WTC11 (cell line): Measurements from ENCODE around the gene GNA12. TPM values are rescaled to one million over a fixed set of nuclear protein-coding genes. Genes with fewer than 3 reads are reported as not detected.

ENCODE experiments used
- ATAC-seq: fragments of 200-7000 bp; cut with Tn5 transposase; 2 replicates; pipeline ENCODE4 v1.10.0; 2021; ENCODE audit warnings: mild to moderate bottlenecking, moderate library complexity
- CTCF ChIA-PET: fragments of 300-600 bp; sonication (Branson Sonifier 250); formaldehyde crosslinking; loops from one replicate; lab custom pipeline; 2021; ENCODE audit warnings: antibody characterized with exemption; lab: Charles Lee
- POLR2A ChIA-PET: fragments of 350-600 bp; sonication (Branson Sonifier 250); formaldehyde crosslinking; loops from one replicate; lab custom pipeline; 2021; ENCODE audit warnings: antibody characterized with exemption; lab: Charles Lee
- DNase-seq: peaks from one replicate; pipeline ENCODE4 v3.0.0; 2021; ENCODE audit warnings: low spot score
- H3K27ac Mint-ChIP-seq: 2 replicates; pipeline ENCODE4 v1.8.0; 2021; ENCODE audit warnings: mixed read lengths
- H3K27me3 Mint-ChIP-seq: 2 replicates; pipeline ENCODE4 v1.8.0; 2021; ENCODE audit warnings: low read depth, mild to moderate bottlenecking, moderate library complexity, mixed read lengths
- H3K36me3 Mint-ChIP-seq: 2 replicates; pipeline ENCODE4 v1.8.0; 2021; ENCODE audit warnings: mixed read lengths
- H3K4me1 Mint-ChIP-seq: 2 replicates; pipeline ENCODE4 v1.8.0; 2022; ENCODE audit warnings: mixed read lengths
- H3K4me3 Mint-ChIP-seq: 2 replicates; pipeline ENCODE4 v1.8.0; 2021; ENCODE audit warnings: mild to moderate bottlenecking, moderate library complexity, mixed read lengths
- H3K9me3 Mint-ChIP-seq: 2 replicates; pipeline ENCODE4 v1.8.0; 2021; ENCODE audit warnings: mixed read lengths
- GABPB1 ChIP-seq: sonication (generic); formaldehyde crosslinking; IDR thresholded peaks from 2 replicates; pipeline ENCODE4 v1.8.1; 2023; ENCODE audit warnings: mild to moderate bottlenecking, missing genetic modification reagents
- GTF2I ChIP-seq: fragments of 250-450 bp; sonication (Bioruptor Pico); conservative IDR thresholded peaks from 2 replicates; pipeline ENCODE4 v1.4.0; 2021; ENCODE audit warnings: mild to moderate bottlenecking
- JAZF1 ChIP-seq: fragments of 250-450 bp; sonication (Bioruptor Pico); IDR thresholded peaks from 2 replicates; pipeline ENCODE4 v1.9.0; 2021; ENCODE audit warnings: moderate library complexity, mild to moderate bottlenecking, inconsistent platforms
- MYBL2 ChIP-seq: sonication (generic); formaldehyde crosslinking; IDR thresholded peaks from 2 replicates; pipeline ENCODE4 v1.8.1; 2023; ENCODE audit warnings: mild to moderate bottlenecking, moderate library complexity, missing genetic modification reagents
- NR3C1 ChIP-seq: sonication (generic); formaldehyde crosslinking; conservative IDR thresholded peaks from 2 replicates; pipeline ENCODE4 v1.8.1; 2023; ENCODE audit warnings: low read depth, mild to moderate bottlenecking, missing genetic modification reagents
- TEAD1 ChIP-seq: sonication (generic); formaldehyde crosslinking; IDR thresholded peaks from 2 replicates; pipeline ENCODE4 v1.8.0; 2022; ENCODE audit warnings: mild to moderate bottlenecking, missing genetic modification reagents
- ZNF121 ChIP-seq: sonication (generic); formaldehyde crosslinking; IDR thresholded peaks from 2 replicates; pipeline ENCODE4 v1.8.0; 2023; ENCODE audit warnings: missing genetic modification reagents
- ZNF219 ChIP-seq: sonication (generic); formaldehyde crosslinking; IDR thresholded peaks from 2 replicates; pipeline ENCODE4 v1.8.0; 2023; ENCODE audit warnings: missing genetic modification reagents, mild to moderate bottlenecking, borderline replicate concordance
- ZNF423 ChIP-seq: fragments of 250-450 bp; sonication (Bioruptor Pico); IDR thresholded peaks from 2 replicates; pipeline ENCODE4 v2.1.2; 2022; ENCODE audit warnings: mild to moderate bottlenecking, moderate library complexity
- total RNA-seq: library from RNA; stranded (reverse); gene quantifications from 3 replicates; pipeline ENCODE4 v1.2.3, GENCODE V29; 2021
- TF ChIP-seq, protein P1 (sequence below): sonication (generic); formaldehyde crosslinking; IDR thresholded peaks from 2 replicates; pipeline ENCODE4 v1.8.0; 2023; ENCODE audit warnings: missing genetic modification reagents
- TF ChIP-seq, protein P2 (sequence below): sonication (generic); formaldehyde crosslinking; IDR thresholded peaks from 2 replicates; pipeline ENCODE4 v1.8.1; 2023; ENCODE audit warnings: mild to moderate bottlenecking, missing genetic modification reagents
- TF ChIP-seq, protein P3 (sequence below): sonication (generic); formaldehyde crosslinking; IDR thresholded peaks from 2 replicates; pipeline ENCODE4 v1.8.0; 2022; ENCODE audit warnings: mild to moderate bottlenecking, missing genetic modification reagents
- TF ChIP-seq, protein P4 (sequence below): sonication (generic); formaldehyde crosslinking; IDR thresholded peaks from 2 replicates; pipeline ENCODE4 v1.8.1; 2023; ENCODE audit warnings: mild to moderate bottlenecking, missing genetic modification reagents, borderline replicate concordance
- TF ChIP-seq, protein P5 (sequence below): sonication (generic); formaldehyde crosslinking; IDR thresholded peaks from 2 replicates; pipeline ENCODE4 v1.8.0; 2022; ENCODE audit warnings: mild to moderate bottlenecking, missing genetic modification reagents
- TF ChIP-seq, protein P6 (sequence below): fragments of 250-450 bp; sonication (Bioruptor Pico); IDR thresholded peaks from 2 replicates; pipeline ENCODE4 v2.1.2; 2022; ENCODE audit warnings: mild to moderate bottlenecking, moderate library complexity

Gene GNA12
- total RNA-seq, 1 experiment from 2014 or later: 99.6 TPM

DNA sequence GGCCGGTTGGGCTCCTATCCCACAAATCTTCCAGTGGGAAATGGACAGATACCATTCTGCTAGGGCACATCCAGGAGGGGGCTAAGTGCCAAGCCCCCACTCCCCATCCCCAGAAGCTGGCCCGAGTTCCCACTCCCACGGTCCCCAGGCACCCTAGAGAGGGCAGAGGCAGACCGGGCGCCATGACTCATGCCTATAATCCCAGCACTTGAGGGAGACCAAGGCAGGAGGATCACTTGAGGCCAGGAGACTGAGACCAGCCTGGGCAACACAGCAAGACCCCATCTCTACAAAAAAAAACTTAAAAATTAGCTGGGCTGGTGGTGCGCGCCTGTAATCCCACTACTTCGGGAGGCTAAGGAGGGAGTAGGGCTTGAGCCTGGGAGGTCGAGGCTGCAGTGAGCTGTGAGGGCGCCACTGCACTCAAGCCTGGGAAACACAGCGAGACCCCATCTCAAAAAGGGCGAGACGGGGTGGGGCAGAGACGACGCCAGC is 870 bp downstream of the GNA12 start (continued):
- TF ChIP-seq, protein P1, sequence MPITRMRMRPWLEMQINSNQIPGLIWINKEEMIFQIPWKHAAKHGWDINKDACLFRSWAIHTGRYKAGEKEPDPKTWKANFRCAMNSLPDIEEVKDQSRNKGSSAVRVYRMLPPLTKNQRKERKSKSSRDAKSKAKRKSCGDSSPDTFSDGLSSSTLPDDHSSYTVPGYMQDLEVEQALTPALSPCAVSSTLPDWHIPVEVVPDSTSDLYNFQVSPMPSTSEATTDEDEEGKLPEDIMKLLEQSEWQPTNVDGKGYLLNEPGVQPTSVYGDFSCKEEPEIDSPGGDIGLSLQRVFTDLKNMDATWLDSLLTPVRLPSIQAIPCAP (CRISPR knock-in tag): no peak
- TF ChIP-seq, protein P2, sequence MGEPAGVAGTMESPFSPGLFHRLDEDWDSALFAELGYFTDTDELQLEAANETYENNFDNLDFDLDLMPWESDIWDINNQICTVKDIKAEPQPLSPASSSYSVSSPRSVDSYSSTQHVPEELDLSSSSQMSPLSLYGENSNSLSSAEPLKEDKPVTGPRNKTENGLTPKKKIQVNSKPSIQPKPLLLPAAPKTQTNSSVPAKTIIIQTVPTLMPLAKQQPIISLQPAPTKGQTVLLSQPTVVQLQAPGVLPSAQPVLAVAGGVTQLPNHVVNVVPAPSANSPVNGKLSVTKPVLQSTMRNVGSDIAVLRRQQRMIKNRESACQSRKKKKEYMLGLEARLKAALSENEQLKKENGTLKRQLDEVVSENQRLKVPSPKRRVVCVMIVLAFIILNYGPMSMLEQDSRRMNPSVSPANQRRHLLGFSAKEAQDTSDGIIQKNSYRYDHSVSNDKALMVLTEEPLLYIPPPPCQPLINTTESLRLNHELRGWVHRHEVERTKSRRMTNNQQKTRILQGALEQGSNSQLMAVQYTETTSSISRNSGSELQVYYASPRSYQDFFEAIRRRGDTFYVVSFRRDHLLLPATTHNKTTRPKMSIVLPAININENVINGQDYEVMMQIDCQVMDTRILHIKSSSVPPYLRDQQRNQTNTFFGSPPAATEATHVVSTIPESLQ (CRISPR knock-in tag): no peak
- TF ChIP-seq ZNF219 (CRISPR knock-in tag): no peak
- no peak for TF ChIP-seq ZNF423 (CRISPR knock-in tag)
- TF ChIP-seq, protein P3, sequence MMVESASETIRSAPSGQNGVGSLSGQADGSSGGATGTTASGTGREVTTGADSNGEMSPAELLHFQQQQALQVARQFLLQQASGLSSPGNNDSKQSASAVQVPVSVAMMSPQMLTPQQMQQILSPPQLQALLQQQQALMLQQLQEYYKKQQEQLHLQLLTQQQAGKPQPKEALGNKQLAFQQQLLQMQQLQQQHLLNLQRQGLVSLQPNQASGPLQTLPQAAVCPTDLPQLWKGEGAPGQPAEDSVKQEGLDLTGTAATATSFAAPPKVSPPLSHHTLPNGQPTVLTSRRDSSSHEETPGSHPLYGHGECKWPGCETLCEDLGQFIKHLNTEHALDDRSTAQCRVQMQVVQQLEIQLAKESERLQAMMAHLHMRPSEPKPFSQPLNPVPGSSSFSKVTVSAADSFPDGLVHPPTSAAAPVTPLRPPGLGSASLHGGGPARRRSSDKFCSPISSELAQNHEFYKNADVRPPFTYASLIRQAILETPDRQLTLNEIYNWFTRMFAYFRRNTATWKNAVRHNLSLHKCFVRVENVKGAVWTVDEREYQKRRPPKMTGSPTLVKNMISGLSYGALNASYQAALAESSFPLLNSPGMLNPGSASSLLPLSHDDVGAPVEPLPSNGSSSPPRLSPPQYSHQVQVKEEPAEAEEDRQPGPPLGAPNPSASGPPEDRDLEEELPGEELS (CRISPR knock-in tag): no peak
- TF ChIP-seq, protein P4, sequence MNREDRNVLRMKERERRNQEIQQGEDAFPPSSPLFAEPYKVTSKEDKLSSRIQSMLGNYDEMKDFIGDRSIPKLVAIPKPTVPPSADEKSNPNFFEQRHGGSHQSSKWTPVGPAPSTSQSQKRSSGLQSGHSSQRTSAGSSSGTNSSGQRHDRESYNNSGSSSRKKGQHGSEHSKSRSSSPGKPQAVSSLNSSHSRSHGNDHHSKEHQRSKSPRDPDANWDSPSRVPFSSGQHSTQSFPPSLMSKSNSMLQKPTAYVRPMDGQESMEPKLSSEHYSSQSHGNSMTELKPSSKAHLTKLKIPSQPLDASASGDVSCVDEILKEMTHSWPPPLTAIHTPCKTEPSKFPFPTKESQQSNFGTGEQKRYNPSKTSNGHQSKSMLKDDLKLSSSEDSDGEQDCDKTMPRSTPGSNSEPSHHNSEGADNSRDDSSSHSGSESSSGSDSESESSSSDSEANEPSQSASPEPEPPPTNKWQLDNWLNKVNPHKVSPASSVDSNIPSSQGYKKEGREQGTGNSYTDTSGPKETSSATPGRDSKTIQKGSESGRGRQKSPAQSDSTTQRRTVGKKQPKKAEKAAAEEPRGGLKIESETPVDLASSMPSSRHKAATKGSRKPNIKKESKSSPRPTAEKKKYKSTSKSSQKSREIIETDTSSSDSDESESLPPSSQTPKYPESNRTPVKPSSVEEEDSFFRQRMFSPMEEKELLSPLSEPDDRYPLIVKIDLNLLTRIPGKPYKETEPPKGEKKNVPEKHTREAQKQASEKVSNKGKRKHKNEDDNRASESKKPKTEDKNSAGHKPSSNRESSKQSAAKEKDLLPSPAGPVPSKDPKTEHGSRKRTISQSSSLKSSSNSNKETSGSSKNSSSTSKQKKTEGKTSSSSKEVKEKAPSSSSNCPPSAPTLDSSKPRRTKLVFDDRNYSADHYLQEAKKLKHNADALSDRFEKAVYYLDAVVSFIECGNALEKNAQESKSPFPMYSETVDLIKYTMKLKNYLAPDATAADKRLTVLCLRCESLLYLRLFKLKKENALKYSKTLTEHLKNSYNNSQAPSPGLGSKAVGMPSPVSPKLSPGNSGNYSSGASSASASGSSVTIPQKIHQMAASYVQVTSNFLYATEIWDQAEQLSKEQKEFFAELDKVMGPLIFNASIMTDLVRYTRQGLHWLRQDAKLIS (CRISPR knock-in tag): no peak
- no peak for TF ChIP-seq JAZF1 (CRISPR knock-in tag)
- TF ChIP-seq, protein P5, sequence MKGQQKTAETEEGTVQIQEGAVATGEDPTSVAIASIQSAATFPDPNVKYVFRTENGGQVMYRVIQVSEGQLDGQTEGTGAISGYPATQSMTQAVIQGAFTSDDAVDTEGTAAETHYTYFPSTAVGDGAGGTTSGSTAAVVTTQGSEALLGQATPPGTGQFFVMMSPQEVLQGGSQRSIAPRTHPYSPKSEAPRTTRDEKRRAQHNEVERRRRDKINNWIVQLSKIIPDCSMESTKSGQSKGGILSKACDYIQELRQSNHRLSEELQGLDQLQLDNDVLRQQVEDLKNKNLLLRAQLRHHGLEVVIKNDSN (CRISPR knock-in tag): no peak
- TF ChIP-seq NR3C1: no peak

DNA sequence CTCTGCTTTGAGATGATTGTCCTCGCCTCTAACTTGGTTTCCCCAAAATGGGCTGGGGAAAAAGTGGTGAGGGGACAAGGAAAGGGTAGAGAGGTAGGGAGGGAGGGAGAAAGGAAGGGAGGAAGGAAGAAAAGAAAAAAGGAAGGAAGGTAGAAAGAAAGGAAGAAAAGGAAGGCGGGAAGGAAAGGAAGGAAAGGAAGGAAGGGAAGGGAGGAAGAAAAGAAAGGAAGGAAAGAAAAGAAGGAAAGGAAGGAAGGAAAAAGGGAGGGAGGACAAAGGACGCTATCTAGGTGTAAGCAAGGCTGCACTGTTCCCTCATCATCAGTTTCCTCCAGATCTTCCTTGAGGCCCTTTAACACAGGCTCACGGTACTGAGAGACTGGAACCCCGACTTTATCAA is 2.2 kb downstream of the GNA12 start:
- Mint-ChIP-seq H3K36me3 (peaks cover 44% of the 10 kb centered on the region), H3K4me1 (peaks cover 57% of the 10 kb centered on the region), H3K27me3 (no peaks in the 10 kb centered on the region), H3K27ac (peak overlapping the region; percentile 74), H3K4me3 (peak overlapping the region; percentile 82), H3K9me3 (no peaks in the 10 kb centered on the region)
- no peak for DNase-seq
- ChIA-PET CTCF (no interaction called here), POLR2A (interaction anchor here (0.6 kb wide), 1 partner anchor 34 kb away, joined by 3 read pairs; no protein-coding TSS in a partner anchor)
- no peak for ATAC-seq
- TF ChIP-seq GTF2I (CRISPR knock-in tag): no peak
- no peak for TF ChIP-seq TEAD1 (CRISPR knock-in tag)
- TF ChIP-seq GABPB1: no peak
- no peak for TF ChIP-seq MYBL2 (CRISPR knock-in tag)

DNA sequence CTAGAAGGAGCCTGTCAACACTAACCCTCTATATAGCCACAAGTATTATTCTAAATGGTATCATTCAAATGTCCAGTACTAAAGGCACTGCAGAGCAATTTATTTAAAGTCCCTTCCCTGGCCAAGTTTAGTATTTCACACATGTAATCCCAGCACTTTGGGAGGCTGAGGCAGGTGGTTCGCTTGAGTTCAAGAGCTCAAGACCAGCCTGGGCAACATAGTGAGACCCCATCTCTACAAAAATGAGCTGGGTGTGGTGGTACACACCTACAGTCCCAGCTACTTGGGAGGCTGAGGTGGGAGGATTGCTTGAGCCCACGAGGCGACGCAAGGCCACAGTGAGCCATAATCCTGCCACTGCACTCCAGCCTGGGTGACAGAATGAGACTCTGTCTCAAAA is 3.6 kb downstream of the GNA12 start:
- ChIA-PET CTCF (interaction anchor here (0.8 kb wide), 1 partner anchor 15 kb away, joined by 3 read pairs; no protein-coding TSS in a partner anchor), POLR2A (no interaction called here)
- DNase-seq (no peak), ATAC-seq (no peak)
- H3K27me3 Mint-ChIP-seq: no peaks in the 10 kb centered on the region
- H3K4me3 Mint-ChIP-seq: no peak overlapping the region
- TF ChIP-seq ZNF121 (CRISPR knock-in tag): peak; percentile 79
- no peak for TF ChIP-seq ZNF219 (CRISPR knock-in tag)
- TF ChIP-seq, protein P6, sequence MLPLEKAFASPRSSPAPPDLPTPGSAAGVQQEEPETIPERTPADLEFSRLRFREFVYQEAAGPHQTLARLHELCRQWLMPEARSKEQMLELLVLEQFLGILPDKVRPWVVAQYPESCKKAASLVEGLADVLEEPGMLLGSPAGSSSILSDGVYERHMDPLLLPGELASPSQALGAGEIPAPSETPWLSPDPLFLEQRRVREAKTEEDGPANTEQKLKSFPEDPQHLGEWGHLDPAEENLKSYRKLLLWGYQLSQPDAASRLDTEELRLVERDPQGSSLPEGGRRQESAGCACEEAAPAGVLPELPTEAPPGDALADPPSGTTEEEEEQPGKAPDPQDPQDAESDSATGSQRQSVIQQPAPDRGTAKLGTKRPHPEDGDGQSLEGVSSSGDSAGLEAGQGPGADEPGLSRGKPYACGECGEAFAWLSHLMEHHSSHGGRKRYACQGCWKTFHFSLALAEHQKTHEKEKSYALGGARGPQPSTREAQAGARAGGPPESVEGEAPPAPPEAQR (CRISPR knock-in tag): no peak
- H3K9me3 Mint-ChIP-seq: no peaks in the 10 kb centered on the region
- H3K36me3 Mint-ChIP-seq: peaks cover 47% of the 10 kb centered on the region
- H3K27ac Mint-ChIP-seq: peak overlapping the region; percentile 77; the same call in 1 of the 2 replicates
- H3K4me1 Mint-ChIP-seq: peaks cover 67% of the 10 kb centered on the region
